HepG2 (cell line): ENCODE results near the gene CLMP. TPM values are rescaled to one million over a fixed set of nuclear protein-coding genes. Genes with fewer than 3 reads are reported as not detected.

Experiments used
- BCL6 ChIP-seq: IDR thresholded peaks from 2 replicates; pipeline ENCODE4 v1.6.1; 2016; ENCODE audit warnings: missing genetic modification reagents, missing compliant biosample characterization
- CEBPB ChIP-seq: IDR thresholded peaks from 2 replicates; pipeline ENCODE4 v1.6.1; 2011; ENCODE audit warnings: low read depth, low read length, improper control_type of control experiment, borderline replicate concordance
- EEA1 ChIP-seq: sonication (generic); formaldehyde crosslinking; IDR thresholded peaks from 2 replicates; pipeline ENCODE4 v1.5.1; 2020; ENCODE audit warnings: mild to moderate bottlenecking, missing genetic modification reagents, borderline replicate concordance
- FIP1L1 ChIP-seq: fragments of 200-400 bp; formaldehyde crosslinking; IDR thresholded peaks from 2 replicates; pipeline ENCODE4 v1.6.1; 2018; ENCODE audit warnings: low read depth, mild to moderate bottlenecking, low read length, moderate library complexity, borderline replicate concordance; ENCODE audit not compliant: insufficient read depth
- HMGXB3 ChIP-seq: sonication (generic); formaldehyde crosslinking; IDR thresholded peaks from 2 replicates; pipeline ENCODE4 v1.4.0; 2020; ENCODE audit warnings: missing genetic modification reagents, borderline replicate concordance
- KLF11 ChIP-seq: IDR thresholded peaks from 2 replicates; pipeline ENCODE4 v1.6.1; 2016; ENCODE audit warnings: missing compliant biosample characterization
- MAFF ChIP-seq: IDR thresholded peaks from 2 replicates; pipeline ENCODE4 v1.6.1; 2011; ENCODE audit warnings: low read depth, low read length, improper control_type of control experiment
- RBM39 ChIP-seq: fragments of 200-400 bp; formaldehyde crosslinking; IDR thresholded peaks from one replicate; pipeline ENCODE4 v1.6.1; 2018; ENCODE audit warnings: antibody characterized with exemption, mild to moderate bottlenecking, low read depth, low read length; ENCODE audit not compliant: poor library complexity, severe bottlenecking
- REXO4 ChIP-seq: sonication (generic); formaldehyde crosslinking; IDR thresholded peaks from 2 replicates; pipeline ENCODE4 v1.8.0; 2022; ENCODE audit warnings: missing genetic modification reagents, mild to moderate bottlenecking, borderline replicate concordance
- SMAD9 ChIP-seq: sonication (generic); formaldehyde crosslinking; IDR thresholded peaks from 2 replicates; pipeline ENCODE4 v1.5.1; 2020; ENCODE audit warnings: mild to moderate bottlenecking, missing genetic modification reagents
- THRA ChIP-seq: sonication (generic); formaldehyde crosslinking; IDR thresholded peaks from 2 replicates; pipeline ENCODE4 v1.4.0; 2020; ENCODE audit warnings: missing genetic modification reagents, borderline replicate concordance
- YY1 ChIP-seq: IDR thresholded peaks from 2 replicates; pipeline ENCODE4 v1.6.1; 2011; ENCODE audit warnings: low read length, low read depth, moderate library complexity, mild to moderate bottlenecking; ENCODE audit not compliant: insufficient read depth, insufficient replicate concordance
- ZFP41 ChIP-seq: sonication (generic); formaldehyde crosslinking; IDR thresholded peaks from 2 replicates; pipeline ENCODE4 v1.4.0; 2020; ENCODE audit warnings: mild to moderate bottlenecking, missing genetic modification reagents, borderline replicate concordance
- ZNF280D ChIP-seq: sonication (generic); formaldehyde crosslinking; IDR thresholded peaks from 2 replicates; pipeline ENCODE4 v1.5.1; 2020; ENCODE audit warnings: mild to moderate bottlenecking, missing genetic modification reagents
- ZNF460 ChIP-seq: sonication (generic); formaldehyde crosslinking; IDR thresholded peaks from 2 replicates; pipeline ENCODE4 v1.5.1; 2020; ENCODE audit warnings: missing genetic modification reagents, mild to moderate bottlenecking, borderline replicate concordance
- ZNF558 ChIP-seq: sonication (generic); formaldehyde crosslinking; IDR thresholded peaks from 2 replicates; pipeline ENCODE4 v1.9.0; 2022; ENCODE audit warnings: mild to moderate bottlenecking, missing genetic modification reagents, borderline replicate concordance
- ZNF589 ChIP-seq: sonication (generic); formaldehyde crosslinking; conservative IDR thresholded peaks from 2 replicates; pipeline ENCODE4 v1.8.0; 2022; ENCODE audit warnings: mild to moderate bottlenecking, moderate library complexity, missing genetic modification reagents
- polyA plus RNA-seq, 8 experiments: library from polyadenylated mRNA; depleted of rRNA in 3 of 8; stranded (reverse) in 7 of 8; unstranded in 1 of 8; fragments of >200 nt; fragmentation: Illumina TruSeq in 4 of 8; extraction: Trizol in 4 of 8; gene quantifications; 2 replicates each; pipeline versions ENCODE4 v1.2.1 to v1.2.3, GENCODE V29; 2011 to 2016; ENCODE audit warnings: low read depth in 4 of 8, missing spikeins in 1 of 8, mixed read lengths in 1 of 8; ENCODE audit not compliant: insufficient read depth in 1 of 8
- total RNA-seq, 5 experiments: library from RNA; depleted of rRNA; stranded (reverse); fragments of >200 nt; fragmentation: Illumina TruSeq; extraction: Trizol; gene quantifications; 2 replicates each; pipeline ENCODE4 v1.2.3, GENCODE V29; 2016; ENCODE audit warnings: low read depth in 1 of 5

Gene CLMP
- total and polyA plus RNA-seq, 2 of the 13 experiments (the other 11 are each of a cell fraction or from before 2014, with no cell fraction given), result not detected

GRCh38 chr11:123062892-123063825, 131.9 kb downstream of the CLMP start (continued):
- TF ChIP-seq ZNF280D (CRISPR knock-in tag), result 0 out of 2 replicates have a peak, but pooled peaks have one; percentile 30
- TF ChIP-seq CEBPB, result peak; percentile 95
- TF ChIP-seq ZNF589, result 0 out of 2 replicates have a peak, but pooled peaks have one; percentile 44
- 0 out of 2 replicates have a peak, but pooled peaks have one; percentile 14 for TF ChIP-seq BCL6 (CRISPR knock-in tag)
- peak; percentile 76 for TF ChIP-seq YY1
- TF ChIP-seq HMGXB3 (CRISPR knock-in tag), result no peak
- no peak for TF ChIP-seq REXO4 (CRISPR knock-in tag)
- peak; percentile 12; the same call in 1 of the 2 replicates for TF ChIP-seq THRA (CRISPR knock-in tag)
- 0 out of 2 replicates have a peak, but pooled peaks have one; percentile 63 for TF ChIP-seq ZNF558 (CRISPR knock-in tag)
- no peak for TF ChIP-seq KLF11
- 0 out of 2 replicates have a peak, but pooled peaks have one; percentile 17 for TF ChIP-seq FIP1L1
- TF ChIP-seq SMAD9 (CRISPR knock-in tag), result peak; percentile 82; the same call in 1 of the 2 replicates
- no peak for TF ChIP-seq ZNF460 (CRISPR knock-in tag)
- peak; percentile 67; the same call in 1 of the 2 replicates for TF ChIP-seq ZFP41 (CRISPR knock-in tag)
- TF ChIP-seq RBM39, result peak; percentile 8
- TF ChIP-seq EEA1 (CRISPR knock-in tag), result peak; percentile 10; the same call in 1 of the 2 replicates
- no peak for TF ChIP-seq MAFF
